Erythroblast (primary cell): ENCODE data around the gene CLSTN1.

Experiments used
- GATA1 ChIP-seq: IDR thresholded peaks from 2 replicates; pipeline ENCODE4 v1.6.1; 2011; ENCODE audit warnings: low read depth, mild to moderate bottlenecking, control low read depth, low read length, moderate library complexity
- POLR2A ChIP-seq: IDR thresholded peaks from 2 replicates; pipeline ENCODE4 v1.6.1; 2011; ENCODE audit warnings: mild to moderate bottlenecking, low read length

GRCh38 chr1:9706178-9706577 lies 117.6 kb downstream of the CLSTN1 start:
- TF ChIP-seq POLR2A (no peak), GATA1 (no peak)
